ENCODE results near the gene BOD1L1. TPM values are rescaled to one million over a fixed set of nuclear protein-coding genes. Genes with fewer than 3 reads are reported as not detected.

BOD1L1 gene
- total RNA-seq, 1 donor, result 27.5 TPM

DNA sequence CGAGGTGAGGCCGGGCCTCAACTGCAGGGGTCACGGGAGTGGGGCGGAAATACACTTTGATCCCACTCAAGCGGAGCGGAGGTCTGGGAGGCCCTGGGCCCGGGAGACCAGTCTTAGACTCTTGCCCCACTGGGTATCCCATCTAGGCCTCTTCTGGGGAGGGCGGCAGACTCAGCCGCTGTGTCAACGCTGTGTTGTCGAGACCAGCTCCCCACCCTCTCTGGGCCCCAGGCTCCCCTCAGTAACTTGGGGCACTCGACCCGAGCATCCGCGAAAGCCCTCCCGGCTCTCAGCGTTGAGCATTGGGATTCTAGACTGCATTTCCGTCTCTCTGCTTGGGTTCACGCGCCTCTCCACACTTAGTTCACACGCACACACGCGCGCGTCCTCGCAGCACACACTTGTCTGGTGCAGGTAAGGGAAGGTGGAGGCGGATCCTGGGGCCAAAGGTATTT is 84.9 kb downstream of the BOD1L1 start:
- Histone ChIP-seq H3K27ac (ENCODE audit: low read depth, low read length) (no peak overlapping the region), H3K27me3 (ENCODE audit: insufficient read depth, low read length) (peaks cover 35% of the 10 kb centered on the region), H3K4me2 (ENCODE audit: insufficient read depth, low read length) (no peak overlapping the region), H3K4me1 (ENCODE audit: insufficient read depth, low read length) (peaks cover 11% of the 10 kb centered on the region), H3K4me3 (ENCODE audit: insufficient read depth, low read length) (no peak overlapping the region), H2AFZ (ENCODE audit: low read length) (no peak overlapping the region), H4K20me1 (ENCODE audit: insufficient read depth, low read length) (no peaks in the 10 kb centered on the region), H3K79me2 (ENCODE audit: insufficient read depth, low read length) (no peaks in the 10 kb centered on the region), H3K36me3 (ENCODE audit: insufficient read depth, low read length) (no peaks in the 10 kb centered on the region), H3K9me3 (ENCODE audit: low read depth, low read length) (no peaks in the 10 kb centered on the region)
- no peak for TF ChIP-seq CTCF (IDR thresholded peaks at IDR 0.05; ENCODE audit: extremely low read depth, low read depth, low read length)
- peak; percentile 84 for DNase-seq (ENCODE audit: insufficient read length, low spot score, missing footprints)

DNA sequence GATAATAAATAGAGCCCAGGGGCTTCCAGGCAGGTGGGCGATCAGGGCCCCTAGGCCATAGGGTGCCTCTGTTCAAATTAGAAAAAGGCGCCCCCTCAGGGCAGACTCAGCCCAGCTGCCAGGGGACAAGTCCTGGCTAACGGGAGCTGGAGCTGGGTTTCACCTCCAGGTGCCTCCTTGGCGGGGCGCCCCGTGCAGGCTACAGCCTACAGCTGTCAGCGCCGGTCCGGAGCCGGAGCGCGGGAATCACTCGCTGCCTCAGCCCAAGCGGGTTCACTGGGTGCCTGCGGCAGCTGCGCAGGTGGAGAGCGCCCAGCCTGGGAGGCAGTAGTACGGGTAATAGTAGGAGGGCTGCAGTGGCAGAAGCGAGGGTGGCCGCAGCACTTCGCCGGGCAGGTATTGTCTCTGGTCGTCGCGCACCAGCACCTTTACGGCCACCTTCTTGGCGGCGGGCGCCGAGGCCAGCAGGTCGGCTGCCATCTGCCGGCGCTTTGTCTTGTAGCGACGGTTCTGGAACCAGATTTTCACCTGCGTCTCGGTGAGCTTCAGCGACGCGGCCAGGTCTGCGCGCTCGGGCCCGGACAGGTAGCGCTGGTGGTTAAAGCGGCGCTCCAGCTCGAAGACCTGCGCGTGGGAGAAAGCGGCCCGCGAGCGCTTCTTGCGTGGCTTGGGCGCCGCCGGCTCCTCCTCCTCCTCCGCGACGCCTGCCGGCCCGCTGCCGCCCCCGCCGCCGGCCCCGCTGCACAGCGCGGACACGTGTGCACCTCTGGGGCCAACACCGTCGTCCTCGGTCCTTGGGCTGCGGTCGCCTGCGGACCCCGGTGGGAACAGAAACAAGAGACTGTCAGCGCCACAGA is 85.6 kb downstream of the BOD1L1 start:
- TF ChIP-seq CTCF (IDR thresholded peaks at IDR 0.05; ENCODE audit: extremely low read depth, low read depth, low read length), result no peak
- peaks cover 33% of the 10 kb centered on the region for H3K27me3 ChIP-seq (ENCODE audit: insufficient read depth, low read length)
- no peak overlapping the region for H3K4me2 ChIP-seq (ENCODE audit: insufficient read depth, low read length)

GRCh38 chr4:13541176-13541604 is 86.3 kb downstream of the BOD1L1 start:
- H4K20me1 ChIP-seq (ENCODE audit: insufficient read depth, low read length), result no peaks in the 10 kb centered on the region
- no peaks in the 10 kb centered on the region for H3K79me2 ChIP-seq (ENCODE audit: insufficient read depth, low read length)
- no peaks in the 10 kb centered on the region for H3K9me3 ChIP-seq (ENCODE audit: low read depth, low read length)
- H3K4me3 ChIP-seq (ENCODE audit: insufficient read depth, low read length), result no peak overlapping the region
- DNase-seq (ENCODE audit: insufficient read length, low spot score, missing footprints), result peak; percentile 91
- H3K27me3 ChIP-seq (ENCODE audit: insufficient read depth, low read length), result peaks cover 33% of the 10 kb centered on the region
- no peaks in the 10 kb centered on the region for H3K36me3 ChIP-seq (ENCODE audit: insufficient read depth, low read length)
- peaks cover 6% of the 10 kb centered on the region for H3K4me1 ChIP-seq (ENCODE audit: insufficient read depth, low read length)
- H3K27ac ChIP-seq (ENCODE audit: low read depth, low read length), result no peak overlapping the region
- H3K4me2 ChIP-seq (ENCODE audit: insufficient read depth, low read length), result no peak overlapping the region
- TF ChIP-seq CTCF (IDR thresholded peaks at IDR 0.05; ENCODE audit: extremely low read depth, low read depth, low read length), result no peak
- no peak overlapping the region for H2AFZ ChIP-seq (ENCODE audit: low read length)

More for the DNA sequence above, 85.6 kb downstream of the BOD1L1 start:
- DNase-seq (ENCODE audit: insufficient read length, low spot score, missing footprints), result peak; percentile 59
- H3K4me3 ChIP-seq (ENCODE audit: insufficient read depth, low read length), result no peak overlapping the region
- H3K9me3 ChIP-seq (ENCODE audit: low read depth, low read length), result no peaks in the 10 kb centered on the region
- no peak overlapping the region for H3K27ac ChIP-seq (ENCODE audit: low read depth, low read length)
- H3K79me2 ChIP-seq (ENCODE audit: insufficient read depth, low read length), result no peaks in the 10 kb centered on the region
- no peaks in the 10 kb centered on the region for H4K20me1 ChIP-seq (ENCODE audit: insufficient read depth, low read length)
- no peak overlapping the region for H2AFZ ChIP-seq (ENCODE audit: low read length)
- H3K36me3 ChIP-seq (ENCODE audit: insufficient read depth, low read length), result no peaks in the 10 kb centered on the region
- H3K4me1 ChIP-seq (ENCODE audit: insufficient read depth, low read length), result peaks cover 6% of the 10 kb centered on the region

GRCh38 chr4:13540446-13541175 is 86.9 kb downstream of the BOD1L1 start:
- no peak for TF ChIP-seq CTCF (IDR thresholded peaks at IDR 0.05; ENCODE audit: extremely low read depth, low read depth, low read length)
- no peaks in the 10 kb centered on the region for H3K36me3 ChIP-seq (ENCODE audit: insufficient read depth, low read length)
- H2AFZ ChIP-seq (ENCODE audit: low read length), result no peak overlapping the region
- peak; percentile 62 for DNase-seq (ENCODE audit: insufficient read length, low spot score, missing footprints)
- no peak overlapping the region for H3K27ac ChIP-seq (ENCODE audit: low read depth, low read length)
- H3K79me2 ChIP-seq (ENCODE audit: insufficient read depth, low read length), result no peaks in the 10 kb centered on the region
- H3K4me3 ChIP-seq (ENCODE audit: insufficient read depth, low read length), result no peak overlapping the region
- H3K4me1 ChIP-seq (ENCODE audit: insufficient read depth, low read length), result peaks cover 6% of the 10 kb centered on the region
- H4K20me1 ChIP-seq (ENCODE audit: insufficient read depth, low read length), result no peaks in the 10 kb centered on the region
- H3K9me3 ChIP-seq (ENCODE audit: low read depth, low read length), result no peaks in the 10 kb centered on the region
- H3K4me2 ChIP-seq (ENCODE audit: insufficient read depth, low read length), result no peak overlapping the region
- peaks cover 33% of the 10 kb centered on the region for H3K27me3 ChIP-seq (ENCODE audit: insufficient read depth, low read length)
